ENCODE measurements around the gene ACAA2. TPM values are rescaled to one million over a fixed set of nuclear protein-coding genes. Genes with fewer than 3 reads are reported as not detected.

The ACAA2 gene
- total and polyA plus RNA-seq, 2 of the 8 experiments (the other 6 are each of a cell fraction or from before 2014, with no cell fraction given), result 63.4 to 151 TPM

DNA sequence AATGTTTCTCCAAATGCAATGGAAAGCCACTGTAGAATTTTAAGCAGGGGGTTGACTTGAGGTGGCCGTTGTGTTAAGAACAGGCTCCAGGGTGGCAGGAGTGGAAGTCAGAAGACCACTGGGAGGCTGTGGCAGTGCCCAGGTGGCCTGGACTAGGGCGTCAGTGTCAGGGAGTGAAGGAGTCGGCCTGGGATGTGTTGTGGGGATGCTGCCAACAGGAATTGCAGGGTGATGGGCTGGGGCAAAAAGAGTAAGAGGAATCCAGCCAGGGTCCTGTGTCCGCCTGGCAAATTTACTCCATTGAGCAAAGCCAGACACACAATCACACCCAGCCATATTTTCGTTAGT is 55.1 kb downstream of the ACAA2 start (continued):
- TF ChIP-seq SUZ12 (IDR thresholded peaks at IDR 0.05; ENCODE audit: low read length) (no peak), ZNF274 (IDR thresholded peaks at IDR 0.05; ENCODE audit: borderline replicate concordance, extremely low read depth, low read length) (no peak), RNF2 (IDR thresholded peaks at IDR 0.05; ENCODE audit: borderline replicate concordance, low read depth, low read length, missing control alignments, poor library complexity, severe bottlenecking) (no peak), RBBP5 (IDR thresholded peaks at IDR 0.05; ENCODE audit: borderline replicate concordance, low read depth, low read length) (no peak), RAD21 (IDR thresholded peaks at IDR 0.05 in 1 of 2, conservative IDR thresholded peaks at IDR 0.05 in 1 of 2; ENCODE audit: low read depth in 2 of 2, low read length in 2 of 2) (no peak), RXRA (IDR thresholded peaks at IDR 0.05; ENCODE audit: insufficient read depth, low read depth, low read length) (no peak)
- TF ChIP-seq, protein P1, sequence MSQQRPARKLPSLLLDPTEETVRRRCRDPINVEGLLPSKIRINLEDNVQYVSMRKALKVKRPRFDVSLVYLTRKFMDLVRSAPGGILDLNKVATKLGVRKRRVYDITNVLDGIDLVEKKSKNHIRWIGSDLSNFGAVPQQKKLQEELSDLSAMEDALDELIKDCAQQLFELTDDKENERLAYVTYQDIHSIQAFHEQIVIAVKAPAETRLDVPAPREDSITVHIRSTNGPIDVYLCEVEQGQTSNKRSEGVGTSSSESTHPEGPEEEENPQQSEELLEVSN (IDR thresholded peaks at IDR 0.05), result no peak
